Measurements from ENCODE around the gene PLA2G4E.

PLA2G4E gene

GRCh38 chr15:41935566-41936020 is 85.2 kb downstream of the PLA2G4E start:
- TF ChIP-seq CTCF (IDR thresholded peaks at IDR 0.05) (no peak), ZFX (IDR thresholded peaks at IDR 0.05; ENCODE audit: borderline replicate concordance) (no peak)
- no peak overlapping the region for H3K27ac ChIP-seq

DNA sequence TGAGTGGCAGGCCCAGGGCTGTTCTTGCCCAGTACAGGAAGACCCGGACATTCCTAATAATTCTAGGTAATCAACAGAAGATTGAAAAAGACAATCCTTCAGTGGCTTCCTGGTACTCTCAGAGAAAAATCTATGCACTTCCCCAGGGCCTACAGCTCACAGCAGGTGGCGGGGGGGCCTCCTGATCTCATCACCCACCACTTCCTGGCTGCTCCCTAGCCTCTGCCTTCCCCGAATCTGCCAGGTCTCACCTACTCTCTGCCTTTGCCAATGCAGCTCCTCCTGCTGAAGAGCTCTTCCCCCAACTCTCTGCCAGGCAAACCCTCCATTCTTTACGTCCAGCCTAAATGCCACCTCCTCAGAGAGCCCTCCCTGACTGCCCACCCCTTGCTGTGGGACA is 86.0 kb downstream of the PLA2G4E start:
- no peak overlapping the region for H3K27ac ChIP-seq
- TF ChIP-seq CTCF (IDR thresholded peaks at IDR 0.05) (no peak), ZFX (IDR thresholded peaks at IDR 0.05; ENCODE audit: borderline replicate concordance) (no peak)

- H3K27ac ChIP-seq, result no peak overlapping the region
- no peak for TF ChIP-seq CTCF (IDR thresholded peaks at IDR 0.05)
- TF ChIP-seq ZFX (IDR thresholded peaks at IDR 0.05; ENCODE audit: borderline replicate concordance), result no peak
Measured at GRCh38 chr15:41933771-41934170, 87.1 kb downstream of the PLA2G4E start.

- H3K27ac ChIP-seq, result no peak overlapping the region
- TF ChIP-seq ZFX (IDR thresholded peaks at IDR 0.05; ENCODE audit: borderline replicate concordance) (no peak), CTCF (IDR thresholded peaks at IDR 0.05) (no peak)
Measured at GRCh38 chr15:41933326-41933725, 87.5 kb downstream of the PLA2G4E start.

GRCh38 chr15:41932511-41933289 is 88.1 kb downstream of the PLA2G4E start:
- TF ChIP-seq CTCF (IDR thresholded peaks at IDR 0.05) (no peak), ZFX (IDR thresholded peaks at IDR 0.05; ENCODE audit: borderline replicate concordance) (no peak)
- no peak overlapping the region for H3K27ac ChIP-seq

DNA sequence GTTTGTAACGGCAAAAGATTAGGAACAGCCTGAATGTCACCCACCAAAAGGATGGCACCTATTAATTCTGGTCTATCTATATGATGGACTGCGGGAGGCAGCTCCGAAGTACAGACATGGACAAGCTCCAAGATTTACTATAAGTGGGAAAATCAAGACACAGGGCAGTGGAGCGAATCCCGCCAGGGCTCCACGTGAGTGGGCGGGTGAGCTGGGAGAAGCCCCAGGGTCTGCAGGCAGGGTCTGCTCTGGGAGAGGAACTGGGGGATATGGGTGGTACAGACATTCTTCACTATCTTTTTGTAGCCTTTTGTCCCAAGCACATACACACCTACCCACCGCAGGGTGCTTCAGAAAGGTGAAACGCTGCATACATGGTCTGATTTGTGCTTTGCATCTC is 88.7 kb downstream of the PLA2G4E start:
- no peak for TF ChIP-seq ZFX (IDR thresholded peaks at IDR 0.05; ENCODE audit: borderline replicate concordance)
- no peak for TF ChIP-seq CTCF (IDR thresholded peaks at IDR 0.05)
- H3K27ac ChIP-seq, result no peak overlapping the region

Data from 22Rv1 (cell line).